Kidney epithelial cell (primary cell): ENCODE results near the gene DAO. TPM values are rescaled to one million over a fixed set of nuclear protein-coding genes. Genes with fewer than 3 reads are reported as not detected.

Experiments
- DNase-seq: peaks from one replicate; pipeline ENCODE4 v3.0.0-alpha.2; 2010; ENCODE audit warnings: low read depth
- H3K27me3 ChIP-seq: 2 replicates; pipeline ENCODE4 v1.6.0; 2011; ENCODE audit warnings: low read length; ENCODE audit not compliant: control insufficient read depth, insufficient read depth
- H3K36me3 ChIP-seq: 2 replicates; pipeline ENCODE4 v1.5.1; 2011; ENCODE audit warnings: low read length; ENCODE audit not compliant: control insufficient read depth, insufficient read depth
- H3K4me3 ChIP-seq: 2 replicates; pipeline ENCODE4 v1.5.1; 2011; ENCODE audit warnings: low read depth, mild to moderate bottlenecking, control low read depth, low read length
- total RNA-seq: library from RNA; depleted of rRNA; stranded (reverse); fragments of >200 nt; gene quantifications from 2 replicates; pipeline ENCODE4 v1.2.3, GENCODE V29; 2015
- TF ChIP-seq, protein P1 (sequence below): IDR thresholded peaks from 2 replicates; pipeline ENCODE4 v1.5.1; 2011; ENCODE audit warnings: mild to moderate bottlenecking, moderate library complexity, low read length, control low read depth, inconsistent platforms; ENCODE audit not compliant: insufficient read depth, poor library complexity, severe bottlenecking

Gene DAO
- total RNA-seq, 1 donor from 2014 or later = not detected

DNA sequence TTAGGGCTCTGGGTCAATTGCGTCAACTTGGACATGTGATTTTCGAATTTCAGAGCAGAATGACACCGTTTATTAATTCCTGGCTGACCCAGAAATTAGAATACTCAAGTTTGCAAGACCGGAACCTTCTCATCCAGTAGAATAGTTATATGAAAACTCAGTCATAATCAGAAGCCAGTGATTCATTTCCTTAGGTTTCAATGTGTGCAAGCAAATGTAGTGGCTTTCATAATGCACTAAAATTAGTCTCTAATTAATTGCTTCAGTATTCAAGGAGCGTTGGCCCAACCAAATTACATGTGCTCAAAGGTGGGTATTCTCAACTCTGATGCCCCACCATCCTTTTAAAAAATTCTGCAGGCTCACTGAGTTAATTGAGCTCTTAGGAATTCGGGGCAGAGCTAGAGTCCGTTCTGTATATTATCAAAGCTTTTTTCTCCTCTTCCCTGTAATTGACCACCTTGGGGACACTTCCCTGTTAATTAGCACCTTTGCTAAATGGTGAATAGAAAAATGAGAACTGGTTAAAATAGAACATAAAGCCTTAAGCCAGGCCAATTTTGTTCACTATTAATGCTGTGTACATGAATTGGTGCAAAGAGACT, 55.4 kb downstream of the DAO start:
- no peak overlapping the region for H3K4me3 ChIP-seq
- TF ChIP-seq, protein P1, sequence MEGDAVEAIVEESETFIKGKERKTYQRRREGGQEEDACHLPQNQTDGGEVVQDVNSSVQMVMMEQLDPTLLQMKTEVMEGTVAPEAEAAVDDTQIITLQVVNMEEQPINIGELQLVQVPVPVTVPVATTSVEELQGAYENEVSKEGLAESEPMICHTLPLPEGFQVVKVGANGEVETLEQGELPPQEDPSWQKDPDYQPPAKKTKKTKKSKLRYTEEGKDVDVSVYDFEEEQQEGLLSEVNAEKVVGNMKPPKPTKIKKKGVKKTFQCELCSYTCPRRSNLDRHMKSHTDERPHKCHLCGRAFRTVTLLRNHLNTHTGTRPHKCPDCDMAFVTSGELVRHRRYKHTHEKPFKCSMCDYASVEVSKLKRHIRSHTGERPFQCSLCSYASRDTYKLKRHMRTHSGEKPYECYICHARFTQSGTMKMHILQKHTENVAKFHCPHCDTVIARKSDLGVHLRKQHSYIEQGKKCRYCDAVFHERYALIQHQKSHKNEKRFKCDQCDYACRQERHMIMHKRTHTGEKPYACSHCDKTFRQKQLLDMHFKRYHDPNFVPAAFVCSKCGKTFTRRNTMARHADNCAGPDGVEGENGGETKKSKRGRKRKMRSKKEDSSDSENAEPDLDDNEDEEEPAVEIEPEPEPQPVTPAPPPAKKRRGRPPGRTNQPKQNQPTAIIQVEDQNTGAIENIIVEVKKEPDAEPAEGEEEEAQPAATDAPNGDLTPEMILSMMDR = no peak
- peaks cover 6% of the 10 kb centered on the region for H3K27me3 ChIP-seq
- no peak for DNase-seq
- no peaks in the 10 kb centered on the region for H3K36me3 ChIP-seq

DNA sequence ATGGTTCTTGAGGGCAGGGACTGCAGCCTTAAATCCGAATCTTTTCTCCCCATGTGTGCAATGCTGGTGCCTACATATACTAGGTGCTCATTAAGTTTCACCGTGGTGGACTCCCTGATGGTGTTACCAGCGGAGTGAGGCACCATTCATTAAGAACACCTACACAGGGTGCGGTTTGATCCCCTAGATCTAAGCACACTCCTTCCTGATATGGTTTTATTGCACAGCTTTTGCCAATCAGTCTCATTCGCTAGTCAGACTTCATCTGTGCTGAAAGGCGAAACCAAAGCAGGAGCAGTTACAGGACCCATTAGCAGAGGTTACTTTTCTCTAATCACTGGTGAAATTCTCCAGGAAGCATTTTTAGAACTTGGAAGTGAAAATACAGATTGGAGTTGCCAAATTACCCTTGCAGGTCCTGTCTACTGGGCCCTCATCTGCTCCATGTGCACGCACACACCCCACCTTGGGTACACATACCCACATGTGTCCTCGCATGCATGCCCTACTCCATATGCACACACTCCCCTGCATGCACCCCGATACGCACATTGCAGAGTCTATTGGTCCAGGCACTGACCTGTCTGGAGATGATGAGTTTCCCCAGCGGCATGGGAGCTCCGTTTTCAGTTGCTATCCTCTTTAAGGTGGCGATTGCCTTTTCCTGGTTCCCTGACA, 58.5 kb downstream of the DAO start:
- TF ChIP-seq, protein P1 = no peak
- Histone ChIP-seq H3K4me3 (no peak overlapping the region), H3K27me3 (peaks cover 6% of the 10 kb centered on the region), H3K36me3 (no peaks in the 10 kb centered on the region)
- no peak for DNase-seq

DNA sequence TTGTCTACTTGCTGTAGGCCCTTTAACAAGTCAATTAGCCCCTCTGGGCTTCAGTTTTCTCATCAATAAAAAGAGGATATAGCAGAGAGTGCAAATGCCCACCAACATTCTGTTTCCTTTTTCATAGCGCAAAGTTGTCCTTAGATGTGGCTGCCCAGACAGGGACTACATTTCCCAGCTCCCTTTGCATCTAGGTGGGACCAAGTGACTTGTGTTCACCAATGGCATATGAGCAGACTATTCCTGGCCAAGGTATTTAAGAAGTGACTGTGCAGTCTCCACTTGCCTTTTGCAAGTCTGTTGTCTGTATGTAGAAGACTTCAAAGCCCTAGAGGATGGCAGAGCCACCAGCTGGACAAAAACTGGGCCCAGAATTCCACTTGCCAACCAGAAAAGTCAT, 59.7 kb downstream of the DAO start:
- DNase-seq = no peak
- no peaks in the 10 kb centered on the region for H3K36me3 ChIP-seq
- TF ChIP-seq, protein P1 = no peak
- H3K27me3 ChIP-seq = peaks cover 2% of the 10 kb centered on the region
- H3K4me3 ChIP-seq = no peak overlapping the region

DNA sequence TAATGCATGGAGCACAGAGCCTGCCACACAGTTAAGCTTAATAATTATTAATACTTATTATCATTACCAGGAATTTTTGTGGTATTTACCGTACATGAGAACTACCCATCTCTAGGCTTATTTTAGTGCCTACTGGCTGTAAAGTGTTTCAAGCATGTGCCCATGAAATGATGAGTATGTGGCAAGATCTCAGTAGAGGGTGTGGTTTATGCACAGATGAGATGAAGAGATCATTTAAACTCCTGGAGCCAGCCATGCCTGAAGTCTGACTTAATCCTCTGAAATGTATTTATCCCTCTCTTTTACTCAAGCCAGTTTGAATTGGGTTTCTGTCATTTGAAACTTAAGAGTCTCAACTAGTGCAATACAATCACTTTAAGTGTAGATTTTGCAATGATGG, 60.2 kb downstream of the DAO start:
- Histone ChIP-seq H3K27me3 (peaks cover 2% of the 10 kb centered on the region), H3K4me3 (no peak overlapping the region), H3K36me3 (no peaks in the 10 kb centered on the region)
- no peak for DNase-seq
- TF ChIP-seq, protein P1 = no peak

DNA sequence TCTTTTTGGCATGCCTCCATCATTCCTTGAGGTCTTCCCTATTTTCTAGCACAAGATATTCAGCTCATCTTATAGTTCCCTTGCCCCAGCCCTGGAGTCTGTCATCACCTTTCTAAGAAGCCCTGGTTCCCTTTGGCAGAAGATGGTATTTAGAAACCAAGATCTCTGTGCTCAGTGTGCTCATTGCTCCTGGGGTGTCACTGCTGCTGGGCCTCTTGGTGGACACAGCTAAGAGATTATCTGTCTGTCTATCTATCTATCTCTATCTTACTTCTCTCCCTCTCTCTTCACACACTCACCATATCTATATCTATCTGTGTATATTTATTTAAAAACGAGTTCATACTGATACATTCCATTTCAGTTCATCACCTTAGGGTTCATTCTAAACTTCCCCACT, 67.2 kb downstream of the DAO start:
- DNase-seq = no peak
- H3K36me3 ChIP-seq = no peaks in the 10 kb centered on the region
- TF ChIP-seq, protein P1 = no peak
- no peak overlapping the region for H3K4me3 ChIP-seq
- no peaks in the 10 kb centered on the region for H3K27me3 ChIP-seq

DNA sequence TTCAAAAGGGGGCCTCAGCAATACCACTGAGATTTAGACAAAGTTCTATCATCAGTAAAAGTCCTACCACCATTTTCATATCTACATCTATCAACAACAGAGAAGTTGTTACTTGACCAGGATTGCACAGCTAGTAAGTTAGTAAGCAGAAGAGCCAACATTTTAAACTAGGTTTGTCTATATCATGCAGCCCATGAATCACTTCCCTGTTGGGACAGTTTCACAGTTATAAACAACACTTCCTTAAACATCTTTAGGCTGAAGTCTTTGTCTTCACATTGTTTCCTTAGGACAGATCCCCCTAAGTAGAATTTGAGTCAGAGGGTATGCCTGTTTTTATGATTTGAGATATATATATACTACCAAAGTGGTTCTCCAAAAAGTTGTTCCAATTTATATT, 68.5 kb downstream of the DAO start:
- TF ChIP-seq, protein P1 = no peak
- Histone ChIP-seq H3K4me3 (no peak overlapping the region), H3K36me3 (no peaks in the 10 kb centered on the region), H3K27me3 (no peaks in the 10 kb centered on the region)
- DNase-seq = no peak
